ENCODE results near the gene LYVE1.

GRCh38 chr11:10520562-10520961, 47.9 kb downstream of the LYVE1 start:
- no peak for TF ChIP-seq EZH2 (IDR thresholded peaks at IDR 0.05; ENCODE audit: borderline replicate concordance, low read depth, low read length, poor library complexity, severe bottlenecking)
- no peak for TF ChIP-seq CTCF (conservative IDR thresholded peaks at IDR 0.05; ENCODE audit: low read depth, low read length)

Data from A673 (cell line).